HG03103 (cell line): ENCODE data around the gene SFT2D1.

Experiments used
- ATAC-seq: cut with Tn5 transposase; IDR thresholded peaks from one replicate; pipeline ENCODE4 v1.9.1; 2021; ENCODE audit warnings: low read depth; ENCODE audit not compliant: unreplicated experiment

The SFT2D1 gene

DNA sequence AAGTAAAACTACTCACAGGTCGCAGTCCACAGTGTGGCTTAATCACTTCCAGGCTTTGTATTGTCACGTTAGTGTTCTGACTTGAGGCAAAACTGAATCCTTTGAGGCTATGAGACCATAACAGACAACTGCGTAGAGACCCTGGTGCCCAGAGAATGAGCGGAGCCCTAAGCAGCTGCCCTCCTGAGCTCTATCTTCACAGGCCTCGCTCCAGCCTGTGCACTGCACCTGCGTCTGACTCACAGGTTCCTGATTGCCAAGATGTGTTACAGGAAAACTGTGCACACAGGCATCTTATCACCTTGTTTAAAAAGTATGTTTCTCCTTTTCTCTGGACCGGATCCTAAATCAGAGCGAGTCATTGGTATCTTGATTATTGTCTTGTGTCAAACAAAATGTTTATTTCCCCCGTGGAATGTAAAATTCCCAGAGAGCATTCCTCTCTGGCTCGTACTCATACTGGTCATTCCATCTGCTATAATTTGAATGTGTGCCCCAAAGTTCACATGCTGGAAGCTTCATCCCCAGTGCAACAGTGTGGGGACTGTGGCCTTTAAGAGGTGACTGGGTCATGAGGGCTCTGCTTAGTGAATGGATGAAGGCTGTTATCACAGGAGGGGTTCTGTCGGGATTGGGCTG, 59.8 kb downstream of the SFT2D1 start:
- ATAC-seq, result no peak

DNA sequence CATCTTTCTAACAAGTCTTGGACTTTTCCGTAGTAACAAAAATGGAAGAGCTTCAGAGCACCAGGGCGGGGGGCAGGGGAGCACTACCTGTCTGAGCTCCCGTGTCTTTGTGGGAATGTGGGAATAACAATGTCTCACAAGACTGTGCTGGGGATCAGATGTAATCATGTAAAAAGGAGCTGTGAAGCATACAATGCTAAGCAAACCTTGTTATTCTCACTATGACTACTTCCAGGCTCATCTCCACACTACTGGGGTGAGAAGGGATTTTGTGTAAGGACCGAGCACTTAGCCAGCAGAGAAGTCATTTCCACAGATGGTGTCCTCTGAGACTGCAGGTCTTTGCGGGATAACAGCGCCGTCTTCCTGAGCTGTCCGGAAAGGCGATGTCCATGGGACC, 61.2 kb downstream of the SFT2D1 start:
- no peak for ATAC-seq

DNA sequence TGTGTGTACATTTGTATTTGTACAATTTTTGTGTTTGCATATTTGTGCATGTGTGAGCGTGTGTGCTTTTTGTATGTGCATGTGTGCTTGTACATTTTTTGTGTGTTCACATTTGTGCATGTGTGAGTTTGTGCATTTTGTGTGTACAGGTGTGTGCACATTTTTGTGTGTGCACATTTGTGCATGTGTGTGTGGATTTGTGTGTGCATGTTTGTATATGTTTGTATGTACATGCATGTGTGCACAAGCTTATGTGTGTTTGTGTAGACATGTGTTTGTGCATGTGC, 63.0 kb downstream of the SFT2D1 start:
- no peak for ATAC-seq

DNA sequence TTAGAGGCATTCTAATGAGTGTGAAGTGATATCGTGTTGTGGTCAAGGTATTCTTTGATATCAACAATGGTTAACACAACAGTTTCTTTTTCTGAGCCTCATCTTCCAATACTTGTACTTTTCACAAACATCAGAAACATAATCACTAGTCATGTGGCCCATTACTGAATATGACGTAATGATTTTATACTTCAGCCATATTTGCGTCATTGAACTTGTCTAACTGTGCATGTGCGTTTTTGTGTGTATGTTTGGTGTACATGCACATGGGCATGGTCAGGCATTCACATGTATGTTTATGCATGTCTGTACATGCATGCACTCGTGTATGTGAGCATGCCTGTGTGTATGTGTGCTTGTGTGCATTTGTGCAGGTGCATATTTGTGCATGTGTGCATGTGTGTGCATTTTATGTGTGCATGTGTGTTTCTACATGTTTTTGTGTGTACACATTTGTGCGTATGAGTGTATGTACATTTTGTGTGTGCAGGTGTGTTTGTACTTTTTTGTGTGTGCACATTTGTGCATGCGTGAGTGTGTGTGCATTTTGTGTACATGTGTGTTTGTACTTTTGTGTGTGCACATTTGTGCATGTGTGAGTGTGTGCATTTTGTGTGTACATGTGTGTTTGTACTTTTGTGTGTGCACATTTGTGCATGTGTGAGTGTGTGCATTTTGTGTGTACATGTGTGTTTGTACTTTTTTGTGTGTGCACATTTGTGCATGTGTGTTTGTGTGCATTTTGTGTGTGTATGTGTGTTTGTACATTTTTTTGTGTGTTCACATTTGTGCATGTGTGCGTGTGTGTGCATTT, 63.6 kb downstream of the SFT2D1 start:
- no peak for ATAC-seq

DNA sequence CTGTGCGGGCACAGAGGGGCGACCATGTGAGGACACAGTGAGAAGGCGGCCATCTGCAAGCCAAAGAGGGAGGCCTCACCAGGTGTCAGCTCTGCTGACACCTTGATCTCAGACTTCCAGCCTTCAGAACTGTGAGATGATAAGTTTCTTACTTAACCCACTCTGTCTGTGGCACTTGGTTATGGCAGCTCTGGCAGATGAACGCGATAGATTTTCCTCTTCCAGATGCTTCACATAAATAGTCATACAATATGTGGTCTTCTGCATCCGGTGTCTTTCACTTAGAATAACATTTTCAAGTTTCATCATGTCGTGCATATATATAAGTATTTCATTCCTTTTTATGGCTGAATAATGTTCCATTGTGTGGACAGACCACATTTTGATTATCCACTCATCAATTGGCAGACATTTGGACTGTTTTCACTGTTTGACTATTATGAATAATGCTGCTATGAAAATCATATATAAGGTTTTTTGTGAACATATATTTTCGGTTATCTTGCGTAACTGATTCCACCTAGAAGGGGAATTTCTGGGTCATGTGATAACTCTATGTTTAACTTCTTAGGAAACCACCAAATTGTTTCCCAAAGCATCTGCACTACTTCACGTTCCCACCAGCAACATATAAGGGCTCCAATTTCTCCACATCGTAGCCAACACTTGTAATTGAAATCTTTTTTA, 64.3 kb downstream of the SFT2D1 start:
- no peak for ATAC-seq

DNA sequence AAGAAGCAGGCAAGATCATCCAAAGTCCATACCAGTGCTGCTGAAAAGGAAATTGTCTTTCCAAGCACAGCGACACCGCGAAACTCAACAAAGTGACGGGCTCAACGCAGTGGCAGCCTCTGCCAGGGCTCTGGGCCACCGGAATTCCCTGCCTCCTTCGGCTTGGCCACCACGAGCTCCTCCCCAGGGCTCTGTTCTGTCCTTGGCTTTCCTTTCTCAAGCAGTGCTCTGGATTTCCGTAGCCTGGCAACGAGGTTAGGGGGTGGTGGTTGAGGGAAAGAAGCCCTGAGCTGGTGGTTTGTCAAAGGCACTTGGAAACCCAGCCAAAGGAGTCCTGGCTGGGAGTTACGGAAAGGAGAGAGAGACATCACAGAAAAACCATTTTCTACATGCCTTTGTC, 65.3 kb downstream of the SFT2D1 start:
- no peak for ATAC-seq

DNA sequence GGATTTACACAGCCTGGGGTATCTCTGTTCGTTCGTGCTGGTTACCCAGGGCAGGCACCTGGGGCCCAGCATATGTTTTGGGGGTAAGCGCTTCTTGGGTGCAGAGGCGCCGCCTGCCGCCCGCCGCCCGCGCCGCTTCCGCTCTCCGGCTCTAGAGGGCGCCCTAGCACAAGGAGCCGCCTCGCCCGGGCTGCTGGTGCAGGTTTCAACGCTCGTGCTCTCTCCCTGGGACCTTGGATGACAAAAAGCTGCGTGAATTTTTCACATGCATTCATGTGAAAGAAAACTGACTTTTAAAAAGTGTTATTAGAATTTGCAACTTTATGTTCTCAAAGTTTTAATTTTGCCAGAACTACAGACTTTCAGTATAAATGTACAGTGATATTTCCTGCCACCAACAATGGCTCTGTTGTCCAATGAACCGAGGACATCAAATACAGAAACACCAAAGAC, 66.6 kb downstream of the SFT2D1 start:
- peak; percentile 87 for ATAC-seq

DNA sequence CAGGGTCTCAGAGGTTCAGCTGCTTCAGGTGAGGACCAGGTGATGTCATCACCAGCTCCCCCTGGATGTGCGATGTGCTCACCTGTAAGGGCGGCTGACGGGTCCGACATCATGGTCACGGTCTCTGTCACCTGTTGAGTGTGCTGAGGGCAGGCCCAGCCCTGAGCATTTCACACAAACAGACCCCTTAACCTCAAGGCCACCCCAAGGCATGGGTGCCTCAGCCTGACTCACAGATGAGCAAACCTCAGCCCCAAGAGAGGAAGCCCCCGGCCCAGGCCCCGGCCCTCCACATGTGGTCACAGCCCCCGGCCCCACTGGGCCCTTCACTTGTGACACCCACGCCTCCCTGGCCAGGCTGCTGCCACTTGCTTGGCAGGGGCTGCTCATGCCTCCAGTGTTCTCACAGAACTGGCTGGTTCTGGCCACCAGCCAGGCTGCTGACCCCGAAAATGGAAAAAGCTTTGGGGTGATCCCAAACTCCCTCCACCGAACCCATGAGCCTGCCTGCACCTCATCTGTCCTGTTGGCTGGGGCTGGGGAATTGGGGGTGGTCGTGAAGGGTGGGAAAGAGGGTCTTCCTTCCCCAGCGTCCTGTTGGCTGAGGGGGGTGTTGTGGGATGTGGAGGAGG, 67.5 kb downstream of the SFT2D1 start:
- ATAC-seq, result no peak

DNA sequence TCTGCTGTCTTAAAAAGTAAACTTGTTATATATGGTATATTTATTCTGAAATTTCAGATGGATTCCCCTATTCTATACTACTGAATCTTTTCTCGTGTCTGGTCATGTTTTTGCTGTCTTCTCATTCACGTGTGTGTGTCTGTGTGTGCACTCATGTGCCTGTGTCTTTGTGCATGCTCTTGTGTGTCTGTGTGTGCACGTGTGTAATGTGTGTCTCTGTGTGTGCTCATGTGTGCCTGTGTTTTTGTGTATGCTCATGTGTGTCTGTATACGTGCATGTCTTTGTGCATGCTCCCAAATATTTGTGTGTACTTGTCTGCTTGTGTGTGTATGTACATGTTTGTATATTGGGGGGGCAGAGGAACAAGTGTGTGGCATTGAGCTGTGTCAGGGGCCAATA, 68.2 kb downstream of the SFT2D1 start:
- ATAC-seq, result no peak

DNA sequence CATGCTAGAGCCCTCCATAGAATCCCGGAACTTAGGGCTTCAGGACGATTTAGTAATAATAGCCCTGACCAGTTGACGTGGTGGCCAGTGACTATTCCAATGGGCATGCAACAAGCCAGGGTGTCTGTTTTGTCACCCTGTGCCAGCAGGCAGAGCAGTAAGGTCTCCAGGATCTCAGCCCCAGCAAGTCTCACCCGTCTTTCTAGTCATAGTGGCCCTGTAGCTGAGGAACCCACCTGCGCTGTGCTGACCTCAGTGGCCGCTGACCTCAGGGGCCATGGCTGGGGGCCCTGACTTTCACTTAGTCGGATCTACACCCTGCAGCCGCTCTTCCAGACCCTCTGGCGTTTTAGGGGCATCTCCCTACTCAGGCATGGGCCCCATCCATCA, 71.0 kb downstream of the SFT2D1 start:
- no peak for ATAC-seq

DNA sequence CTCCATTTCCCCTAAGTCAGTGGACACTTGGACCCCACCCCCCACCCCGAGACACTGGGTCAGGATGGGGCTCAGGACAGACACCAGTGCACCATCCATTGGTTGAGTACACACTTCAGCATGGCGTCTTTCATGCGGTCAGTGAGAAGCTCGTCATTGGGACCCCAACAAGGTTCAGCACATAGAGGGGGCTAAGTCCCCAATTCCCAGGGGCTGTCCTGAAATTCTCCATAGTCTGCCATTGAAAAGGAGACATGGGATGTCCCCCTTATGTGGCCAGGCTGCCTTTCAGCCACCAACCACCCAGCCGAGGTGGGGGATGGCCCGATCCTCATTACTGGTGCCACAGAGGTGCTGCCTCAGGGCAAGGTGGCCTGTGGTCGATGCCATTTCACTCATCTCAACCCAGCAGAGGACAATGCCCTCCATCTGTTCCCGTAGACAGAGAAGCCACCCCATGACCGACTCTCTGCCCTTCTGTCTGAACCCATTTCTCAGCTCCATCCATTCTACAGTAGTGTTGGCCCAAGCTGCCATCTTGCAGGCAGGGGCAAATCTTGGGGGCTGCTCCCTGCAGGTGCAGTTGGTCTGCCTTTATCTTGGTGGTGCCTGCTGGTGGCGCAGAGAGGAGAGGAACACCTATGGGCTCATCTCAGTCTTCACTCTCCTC, 71.5 kb downstream of the SFT2D1 start:
- no peak for ATAC-seq
